MM.1S (cell line): Measurements from ENCODE around the gene MDM1.

Source experiments
- DNase-seq: peaks from one replicate; pipeline ENCODE4 v3.0.0-alpha.2; 2015
- H2AFZ ChIP-seq: fragments of 300-600 bp; sonication (generic); 2 replicates; pipeline ENCODE4 v1.6.0; 2016; ENCODE audit warnings: antibody characterized with exemption, low read length
- H3F3A ChIP-seq: fragments of 300-600 bp; sonication (generic); 2 replicates; pipeline ENCODE4 v1.6.1; 2016; ENCODE audit warnings: mild to moderate bottlenecking, antibody characterized with exemption, low read length, moderate library complexity, mixed read lengths; ENCODE audit not compliant: insufficient read depth
- H3K27ac ChIP-seq: fragments of 300-600 bp; sonication (generic); 2 replicates; pipeline ENCODE4 v1.5.1; 2016; ENCODE audit warnings: mild to moderate bottlenecking, low read length
- H3K27me3 ChIP-seq: fragments of 300-600 bp; sonication (generic); replicated peaks from 2 replicates; pipeline ENCODE4 v1.6.0; 2016; ENCODE audit warnings: low read length; ENCODE audit not compliant: insufficient read depth
- H3K36me3 ChIP-seq: fragments of 300-600 bp; sonication (generic); replicated peaks from 2 replicates; pipeline ENCODE4 v1.6.1; 2016; ENCODE audit warnings: mild to moderate bottlenecking, low read length, mixed read lengths; ENCODE audit not compliant: insufficient read depth
- H3K4me1 ChIP-seq: fragments of 300-600 bp; sonication (generic); 2 replicates; pipeline ENCODE4 v1.6.1; 2016; ENCODE audit warnings: low read length, mixed read lengths
- H3K4me2 ChIP-seq: fragments of 300-600 bp; sonication (generic); 2 replicates; pipeline ENCODE4 v1.6.0; 2016; ENCODE audit warnings: low read depth, low read length
- H3K4me3 ChIP-seq: fragments of 300-600 bp; sonication (generic); 2 replicates; pipeline ENCODE4 v1.5.1; 2016; ENCODE audit warnings: low read length, mixed read lengths
- H3K79me2 ChIP-seq: fragments of 300-600 bp; sonication (generic); 2 replicates; pipeline ENCODE4 v1.6.1; 2016; ENCODE audit warnings: mixed run types, low read length, mixed read lengths
- H3K9ac ChIP-seq: fragments of 300-600 bp; sonication (generic); 2 replicates; pipeline ENCODE4 v1.6.1; 2016; ENCODE audit warnings: low read length, mixed read lengths
- H3K9me2 ChIP-seq: fragments of 300-600 bp; sonication (generic); replicated peaks from 2 replicates; pipeline ENCODE4 v1.6.1; 2016; ENCODE audit warnings: mild to moderate bottlenecking, low read length, mixed read lengths; ENCODE audit not compliant: insufficient read depth
- H3K9me3 ChIP-seq: fragments of 300-600 bp; sonication (generic); replicated peaks from 2 replicates; pipeline ENCODE4 v1.6.1; 2016; ENCODE audit warnings: mild to moderate bottlenecking, low read length, mixed read lengths; ENCODE audit not compliant: insufficient read depth
- H4K20me1 ChIP-seq: fragments of 300-600 bp; sonication (generic); 2 replicates; pipeline ENCODE4 v1.6.1; 2016; ENCODE audit warnings: mild to moderate bottlenecking, low read length, moderate library complexity, mixed read lengths; ENCODE audit not compliant: insufficient read depth
- EZH2 ChIP-seq: fragments of 300-600 bp; sonication (generic); optimal IDR thresholded peaks from 2 replicates; pipeline ENCODE3; 2017; ENCODE audit warnings: low read depth, mild to moderate bottlenecking, antibody characterized with exemption, low read length, mixed read lengths
- EZH2phosphoT487 ChIP-seq: fragments of 300-600 bp; sonication (generic); IDR thresholded peaks from 2 replicates; pipeline ENCODE4 v1.6.1; 2018; ENCODE audit warnings: antibody characterized with exemption, low read length
- TF ChIP-seq, protein P1 (sequence below): fragments of 300-600 bp; sonication (generic); IDR thresholded peaks from 2 replicates; pipeline ENCODE4 v1.5.1; 2016; ENCODE audit warnings: antibody characterized with exemption, low read length, mixed read lengths

MDM1 gene

DNA sequence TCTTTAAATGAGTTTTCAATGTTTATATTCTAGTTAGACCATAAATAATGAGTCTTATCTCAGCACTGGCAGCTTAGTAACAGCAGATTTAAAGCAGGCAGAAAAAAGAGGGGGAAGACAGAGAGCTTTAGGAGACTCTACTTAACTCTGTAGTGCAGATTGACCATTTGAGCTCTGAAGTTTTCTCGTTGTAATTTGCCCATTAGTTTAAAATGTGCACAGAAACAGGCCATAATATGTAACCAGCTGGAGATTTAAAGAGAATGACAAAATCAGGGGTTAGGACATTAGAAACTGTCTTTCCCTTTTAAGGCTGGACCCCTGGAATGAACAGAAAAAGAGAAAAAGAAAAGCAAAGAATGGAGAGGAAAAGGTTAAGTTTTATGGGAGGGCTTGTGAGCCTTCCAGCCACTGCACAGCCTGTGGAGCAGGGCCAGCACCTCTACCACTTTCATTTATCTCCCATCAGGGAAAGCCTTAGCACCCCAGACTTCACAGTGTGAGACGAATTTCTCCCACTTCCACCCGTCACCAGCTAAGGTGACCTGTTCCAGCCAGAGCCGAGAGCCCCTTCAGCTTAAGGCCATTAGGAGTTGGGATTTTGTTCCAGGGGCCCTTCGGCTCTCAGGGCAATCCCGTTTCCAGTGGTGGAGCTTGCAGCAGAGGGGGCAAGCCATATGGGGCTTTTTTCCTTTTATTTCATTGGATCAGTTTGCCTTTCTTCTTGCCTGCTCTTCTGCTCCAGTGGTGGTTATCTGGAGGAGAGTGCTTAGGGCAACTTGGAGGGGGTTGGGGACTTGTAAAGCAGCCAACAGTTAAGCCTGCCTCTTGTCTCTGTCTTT is 86.8 kb downstream of the MDM1 start:
- no peaks in the 10 kb centered on the region for H3K9me2 ChIP-seq
- H3K27me3 ChIP-seq: no peaks in the 10 kb centered on the region
- no peak overlapping the region for H3K27ac ChIP-seq
- H3F3A ChIP-seq: peaks cover 10% of the 10 kb centered on the region
- H3K36me3 ChIP-seq: no peaks in the 10 kb centered on the region
- H3K4me1 ChIP-seq: peaks cover 13% of the 10 kb centered on the region
- no peak overlapping the region for H2AFZ ChIP-seq
- TF ChIP-seq EZH2phosphoT487: no peak
- TF ChIP-seq, protein P1, sequence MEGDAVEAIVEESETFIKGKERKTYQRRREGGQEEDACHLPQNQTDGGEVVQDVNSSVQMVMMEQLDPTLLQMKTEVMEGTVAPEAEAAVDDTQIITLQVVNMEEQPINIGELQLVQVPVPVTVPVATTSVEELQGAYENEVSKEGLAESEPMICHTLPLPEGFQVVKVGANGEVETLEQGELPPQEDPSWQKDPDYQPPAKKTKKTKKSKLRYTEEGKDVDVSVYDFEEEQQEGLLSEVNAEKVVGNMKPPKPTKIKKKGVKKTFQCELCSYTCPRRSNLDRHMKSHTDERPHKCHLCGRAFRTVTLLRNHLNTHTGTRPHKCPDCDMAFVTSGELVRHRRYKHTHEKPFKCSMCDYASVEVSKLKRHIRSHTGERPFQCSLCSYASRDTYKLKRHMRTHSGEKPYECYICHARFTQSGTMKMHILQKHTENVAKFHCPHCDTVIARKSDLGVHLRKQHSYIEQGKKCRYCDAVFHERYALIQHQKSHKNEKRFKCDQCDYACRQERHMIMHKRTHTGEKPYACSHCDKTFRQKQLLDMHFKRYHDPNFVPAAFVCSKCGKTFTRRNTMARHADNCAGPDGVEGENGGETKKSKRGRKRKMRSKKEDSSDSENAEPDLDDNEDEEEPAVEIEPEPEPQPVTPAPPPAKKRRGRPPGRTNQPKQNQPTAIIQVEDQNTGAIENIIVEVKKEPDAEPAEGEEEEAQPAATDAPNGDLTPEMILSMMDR: no peak
- no peak for TF ChIP-seq EZH2
- H3K79me2 ChIP-seq: no peaks in the 10 kb centered on the region
- no peak overlapping the region for H3K4me3 ChIP-seq
- no peak overlapping the region for H3K4me2 ChIP-seq
- no peak overlapping the region for H3K9ac ChIP-seq
- H3K9me3 ChIP-seq: no peaks in the 10 kb centered on the region
- DNase-seq: no peak
- no peaks in the 10 kb centered on the region for H4K20me1 ChIP-seq
